Left lung (tissue), 10 donors: ENCODE measurements around the gene PROZ. TPM values are rescaled to one million over a fixed set of nuclear protein-coding genes. Genes with fewer than 3 reads are reported as not detected.

ENCODE experiments used
- ATAC-seq: fragments of 200-7000 bp; cut with Tn5 transposase; one replicate; pipeline ENCODE4 v1.9.1; 2020; ENCODE audit warnings: moderate library complexity
- DNase-seq, 4 donors: peaks; one replicate each; pipeline ENCODE4 v3.0.0-alpha.2; 2013 to 2020
- H3K27ac ChIP-seq, 2 donors: fragments of 200-600 bp; sonication (generic) in 1 of 2; one replicate each; pipeline versions ENCODE4 v1.5.0 to v1.8.0; 2020 to 2021
- H3K27me3 ChIP-seq, 2 donors: fragments of 200-600 bp; sonication (generic) in 1 of 2; one replicate each; pipeline versions ENCODE4 v1.5.0 to v1.8.0; 2020 to 2021
- H3K36me3 ChIP-seq, 2 donors: fragments of 200-600 bp; sonication (generic) in 1 of 2; one replicate each; pipeline versions ENCODE4 v1.5.0 to v1.8.0; 2020 to 2021
- H3K4me1 ChIP-seq, 2 donors: fragments of 200-600 bp; one replicate each; pipeline ENCODE4 v1.8.0; 2021
- H3K4me3 ChIP-seq, 2 donors: fragments of 200-600 bp; sonication (generic) in 1 of 2; one replicate each; pipeline versions ENCODE4 v1.5.0 to v1.8.0; 2020 to 2021; ENCODE audit warnings: mild to moderate bottlenecking in 1 of 2
- H3K9me3 ChIP-seq, 2 donors: fragments of 200-600 bp; sonication (generic) in 1 of 2; one replicate each; pipeline versions ENCODE4 v1.5.0 to v1.8.0; 2020 to 2021
- intact Hi-C, 2 donors: fragments of 100-400 bp; cut with DNase I; formaldehyde crosslinking; loops; one replicate each; pipeline versions ENCODE4 v1.11.2 to v1.14.2; 2022
- polyA plus RNA-seq, 6 donors: library from polyadenylated mRNA; unstranded; fragments of 120-200 nt; gene quantifications; one replicate each; pipeline ENCODE4 v1.2.1, GENCODE V29; 2013; ENCODE audit not compliant: insufficient read length in 6 of 6
- total RNA-seq, 2 donors: library from RNA; stranded (reverse); fragmentation: NEBNext Ultra II Directional; extraction: Animal tissue kit (Norgen Biotek cat#: 25700); gene quantifications; one replicate each; pipeline ENCODE4 v1.2.1, GENCODE V29; 2021
- TF ChIP-seq, protein P1 (sequence below), 2 donors: fragments of 200-600 bp; sonication (generic) in 1 of 2; IDR thresholded peaks; one replicate each; pipeline versions ENCODE4 v1.5.0 to v1.8.0; 2021; ENCODE audit warnings: antibody characterized with exemption in 2 of 2
- donor health status: DM: no; HTN: yes; CAD: no.
- donor health status: DM: no; HTN: no; CAD: no.

The PROZ gene
- total and polyA plus RNA-seq, 8 donors, result 0.13 to 0.55 (median 0.27) TPM; not detected in 2

DNA sequence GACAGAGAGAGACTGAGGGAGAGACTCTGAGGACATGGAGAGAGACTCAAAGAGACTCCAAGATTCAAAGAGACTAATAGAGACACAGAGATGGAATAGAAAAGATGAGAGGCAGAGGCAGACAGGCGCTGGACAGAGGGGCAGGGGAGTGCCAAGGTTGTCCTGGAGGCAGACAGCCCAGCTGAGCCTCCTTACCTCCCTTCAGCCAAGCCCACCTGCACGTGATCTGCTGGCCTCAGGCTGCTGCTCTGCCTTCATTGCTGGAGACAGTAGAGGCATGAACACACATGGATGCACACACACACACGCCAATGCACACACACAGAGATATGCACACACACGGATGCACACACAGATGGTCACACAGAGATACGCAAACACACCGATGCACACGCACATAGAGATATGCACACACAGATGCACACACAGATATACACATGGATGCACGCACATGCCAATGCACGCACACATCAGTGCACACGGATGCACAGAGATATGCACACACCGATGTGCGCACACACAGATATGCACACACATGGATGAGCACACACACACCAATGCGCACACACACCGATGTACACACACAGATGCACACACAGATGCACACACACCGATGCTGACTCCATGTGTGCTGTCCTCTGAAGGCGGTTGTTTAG lies 39.2 kb upstream of the PROZ start:
- DNase-seq (peak in 1 of 4 donors; percentile 26), ATAC-seq (no peak)
- no peak overlapping the region for H3K27ac ChIP-seq
- peaks cover 0 to 4% of the 10 kb centered on the region in 2 donors for H3K27me3 ChIP-seq
- intact Hi-C loops, result no loop called here
- H3K4me3 ChIP-seq, result no peak overlapping the region
- no peaks in the 10 kb centered on the region for H3K9me3 ChIP-seq
- TF ChIP-seq, protein P1, sequence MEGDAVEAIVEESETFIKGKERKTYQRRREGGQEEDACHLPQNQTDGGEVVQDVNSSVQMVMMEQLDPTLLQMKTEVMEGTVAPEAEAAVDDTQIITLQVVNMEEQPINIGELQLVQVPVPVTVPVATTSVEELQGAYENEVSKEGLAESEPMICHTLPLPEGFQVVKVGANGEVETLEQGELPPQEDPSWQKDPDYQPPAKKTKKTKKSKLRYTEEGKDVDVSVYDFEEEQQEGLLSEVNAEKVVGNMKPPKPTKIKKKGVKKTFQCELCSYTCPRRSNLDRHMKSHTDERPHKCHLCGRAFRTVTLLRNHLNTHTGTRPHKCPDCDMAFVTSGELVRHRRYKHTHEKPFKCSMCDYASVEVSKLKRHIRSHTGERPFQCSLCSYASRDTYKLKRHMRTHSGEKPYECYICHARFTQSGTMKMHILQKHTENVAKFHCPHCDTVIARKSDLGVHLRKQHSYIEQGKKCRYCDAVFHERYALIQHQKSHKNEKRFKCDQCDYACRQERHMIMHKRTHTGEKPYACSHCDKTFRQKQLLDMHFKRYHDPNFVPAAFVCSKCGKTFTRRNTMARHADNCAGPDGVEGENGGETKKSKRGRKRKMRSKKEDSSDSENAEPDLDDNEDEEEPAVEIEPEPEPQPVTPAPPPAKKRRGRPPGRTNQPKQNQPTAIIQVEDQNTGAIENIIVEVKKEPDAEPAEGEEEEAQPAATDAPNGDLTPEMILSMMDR (IDR thresholded peaks at IDR 0.05), result no peak
- no peaks in the 10 kb centered on the region for H3K4me1 ChIP-seq
- no peaks in the 10 kb centered on the region for H3K36me3 ChIP-seq

- no peaks in the 10 kb centered on the region for H3K36me3 ChIP-seq
- no peak overlapping the region for H3K4me3 ChIP-seq
- no peaks in the 10 kb centered on the region for H3K9me3 ChIP-seq
- no peaks in the 10 kb centered on the region for H3K27me3 ChIP-seq
- intact Hi-C loops, result no loop called here
- H3K4me1 ChIP-seq, result no peaks in the 10 kb centered on the region
- ATAC-seq (no peak), DNase-seq (peak in 1 of 4 donors; percentile 33)
- no peak overlapping the region for H3K27ac ChIP-seq
- TF ChIP-seq, protein P1 (IDR thresholded peaks at IDR 0.05), result no peak
Measured at GRCh38 chr13:113119822-113120189, 38.6 kb upstream of the PROZ start.

- ATAC-seq (no peak), DNase-seq (peak in 1 of 4 donors; percentile 48)
- no peaks in the 10 kb centered on the region for H3K4me1 ChIP-seq
- H3K36me3 ChIP-seq, result no peaks in the 10 kb centered on the region
- intact Hi-C loops, result no loop called here
- H3K27me3 ChIP-seq, result no peaks in the 10 kb centered on the region
- no peak overlapping the region for H3K27ac ChIP-seq
- no peak overlapping the region for H3K4me3 ChIP-seq
- TF ChIP-seq, protein P1 (IDR thresholded peaks at IDR 0.05), result no peak
- H3K9me3 ChIP-seq, result no peaks in the 10 kb centered on the region
Measured at GRCh38 chr13:113120300-113121182, 37.9 kb upstream of the PROZ start.

DNA sequence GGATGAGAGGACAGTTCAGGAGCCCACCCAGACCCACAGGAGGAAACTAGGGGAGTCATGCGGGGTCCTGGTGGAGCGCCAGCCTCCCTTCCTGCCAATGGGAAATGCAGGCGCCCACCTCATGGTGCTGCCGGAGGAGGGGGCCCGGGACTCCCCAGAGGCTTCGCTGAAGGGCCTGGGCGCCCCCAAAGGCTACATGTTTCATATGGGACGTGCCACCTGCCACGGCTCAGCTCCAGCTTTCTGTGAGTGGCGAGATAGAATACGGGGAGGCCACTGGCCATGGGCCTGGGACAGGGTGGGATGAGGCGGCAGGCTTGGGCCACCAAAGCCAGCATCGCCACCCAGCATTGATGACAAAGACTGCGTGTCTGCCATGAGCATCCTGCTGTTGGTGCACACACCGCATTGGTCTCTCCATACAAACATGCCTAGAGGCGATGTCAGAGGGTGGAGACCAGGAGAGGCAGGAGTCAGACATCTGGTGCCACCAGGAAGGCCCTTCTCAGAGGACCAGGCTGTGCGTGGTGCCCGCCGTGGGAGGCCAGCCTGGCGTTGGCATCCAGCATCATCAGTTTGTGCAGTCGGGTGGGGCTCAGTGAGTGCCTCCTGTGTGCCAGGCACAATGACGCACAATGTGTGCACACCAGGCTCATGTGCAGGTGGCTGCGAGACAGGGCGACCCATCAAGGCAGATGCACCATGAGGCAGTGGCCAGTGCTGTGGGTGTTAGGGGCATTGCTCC lies 37.1 kb upstream of the PROZ start:
- Histone ChIP-seq H3K4me1 (no peaks in the 10 kb centered on the region), H3K27ac (no peak overlapping the region), H3K4me3 (no peak overlapping the region), H3K27me3 (no peaks in the 10 kb centered on the region), H3K9me3 (no peaks in the 10 kb centered on the region), H3K36me3 (no peaks in the 10 kb centered on the region)
- DNase-seq (peak in 2 of 4 donors; percentile 20 to 49), ATAC-seq (no peak)
- TF ChIP-seq, protein P1 (IDR thresholded peaks at IDR 0.05), result no peak
- intact Hi-C loops, result no loop called here
